ENCODE results near the gene KIF3A.

GRCh38 chr5:132747616-132748440 is 10.5 kb upstream of the KIF3A start:
- TF ChIP-seq EP300 (IDR thresholded peaks at IDR 0.05): no peak
- no peak for TF ChIP-seq CTCF (IDR thresholded peaks at IDR 0.05)
- TF ChIP-seq POLR2AphosphoS5 (IDR thresholded peaks at IDR 0.05): no peak

All from stomach (tissue), 4 donors.